ENCODE measurements around the gene SPINK6.

DNA sequence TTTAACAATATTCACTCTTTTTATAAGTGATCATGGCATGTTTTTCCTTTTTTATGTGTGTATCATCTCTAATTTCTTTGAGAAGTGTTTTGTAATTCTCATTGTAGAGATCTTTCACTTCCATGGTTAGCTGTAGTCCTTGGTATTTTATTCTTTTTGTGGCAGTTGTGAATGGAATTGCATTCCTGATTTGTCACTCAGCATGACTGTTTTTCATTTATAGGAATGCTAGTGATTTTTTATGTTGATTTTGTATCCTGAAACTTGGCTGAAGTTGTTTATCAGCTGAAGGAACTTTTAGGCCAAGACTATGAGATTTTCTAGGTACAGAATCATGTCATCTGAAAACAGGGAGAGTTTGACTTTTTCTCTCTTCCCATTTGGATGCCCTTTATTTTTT lies 52.6 kb downstream of the SPINK6 start:
- TF ChIP-seq CTCF (IDR thresholded peaks at IDR 0.05) = no peak
- TF ChIP-seq POLR2A (IDR thresholded peaks at IDR 0.05) = no peak

Measured in right lobe of liver (tissue), 4 donors.